Stimulated activated CD4-positive, alpha-beta T cell treated with anti-CD3 and anti-CD28 coated beads, Interleukin-15, amount 100 ng/mL, for 1 hour (primary cell): ENCODE data around the gene WDR90.

Source experiments
- DNase-seq, 2 donors: peaks; one replicate each; pipeline ENCODE4 v3.0.0-alpha.2; 2020; ENCODE audit warnings: low read depth in 1 of 2, low spot score in 1 of 2

Gene WDR90

DNA sequence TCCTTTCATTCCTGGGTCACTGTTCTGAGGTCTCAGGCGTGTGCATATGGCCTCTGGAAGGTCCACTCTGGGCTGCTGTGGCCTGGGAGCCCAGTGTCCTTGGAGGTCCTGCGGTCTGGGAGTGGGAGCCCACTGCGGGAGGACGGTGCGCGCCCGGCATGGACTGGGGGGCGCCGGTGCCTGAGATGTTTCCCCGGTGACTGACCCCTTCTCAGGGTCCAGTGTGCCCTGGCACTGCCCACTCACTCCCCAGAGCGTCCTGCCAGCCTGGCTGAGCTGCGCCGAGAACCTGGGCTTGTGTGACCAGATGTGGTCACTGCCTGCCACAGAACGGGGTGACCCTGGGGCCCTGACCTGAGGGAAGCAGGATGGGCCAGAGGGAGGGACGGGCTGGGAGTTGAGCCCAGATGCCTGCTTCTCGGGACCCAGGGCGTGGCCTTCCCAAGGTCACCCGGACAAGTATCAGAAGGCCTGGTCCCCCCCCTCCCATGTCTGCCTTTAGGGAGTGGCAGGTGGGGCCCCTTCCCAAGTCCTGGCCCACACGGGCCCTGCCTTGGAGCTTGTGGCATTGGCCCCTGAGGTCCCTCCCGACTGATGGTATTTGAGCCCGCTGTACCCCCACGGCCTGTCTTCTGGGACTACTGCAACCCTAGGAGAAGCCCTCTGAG lies 25.2 kb downstream of the WDR90 start:
- no peak for DNase-seq

DNA sequence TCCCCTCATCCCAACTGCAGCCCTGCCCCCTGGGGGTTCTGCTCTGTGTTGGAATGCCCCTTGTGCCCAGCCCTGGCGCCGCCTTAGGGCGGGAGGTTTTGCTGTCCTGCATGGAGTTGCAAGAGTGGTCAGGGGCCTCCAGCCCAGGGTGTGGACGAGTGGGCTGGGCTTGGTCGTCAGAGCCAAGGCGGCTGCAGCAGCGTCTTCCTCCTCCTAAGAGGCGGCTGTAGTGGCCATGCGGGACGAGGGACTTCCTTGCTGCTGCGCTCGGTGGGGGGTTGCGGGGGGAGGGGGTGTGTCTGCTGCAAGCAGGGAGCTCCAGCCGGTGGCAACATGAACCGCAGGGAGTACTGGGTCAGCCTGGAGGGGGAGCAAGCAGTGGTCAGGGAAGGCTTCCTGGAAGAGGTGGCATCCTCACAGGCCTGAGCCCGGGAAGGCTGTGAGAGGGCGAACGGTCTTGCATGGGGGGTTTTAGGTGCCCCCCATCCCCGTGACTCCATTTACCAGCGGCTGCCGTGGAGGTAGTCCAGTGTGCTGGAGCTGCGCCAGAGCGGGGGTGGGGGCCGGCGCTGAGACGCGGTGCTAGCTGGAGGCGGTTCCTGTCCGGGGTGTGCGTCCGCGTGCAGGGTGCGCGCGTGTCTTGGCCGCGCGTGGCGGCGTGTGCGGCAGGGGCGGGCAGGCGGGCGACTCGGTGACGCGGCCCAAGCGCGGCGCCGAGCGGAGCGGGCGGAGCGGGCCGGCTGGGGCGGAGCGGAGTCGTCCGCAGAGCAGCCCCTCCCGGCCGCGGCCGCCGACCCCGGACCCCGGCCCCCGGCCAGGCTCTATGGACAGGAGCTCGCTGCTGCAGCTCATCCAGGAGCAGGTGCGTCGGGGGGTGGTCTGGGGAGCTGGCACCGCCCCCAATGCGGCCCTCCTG lies 26.1 kb downstream of the WDR90 start, which contains the start of gene RHBDL1:
Gene RHBDL1, plus strand, starts transcription at position 704 of the 916 bp plus-strand sequence. Its CDS starts 120 bp downstream, at position 824.
- no peak for DNase-seq

DNA sequence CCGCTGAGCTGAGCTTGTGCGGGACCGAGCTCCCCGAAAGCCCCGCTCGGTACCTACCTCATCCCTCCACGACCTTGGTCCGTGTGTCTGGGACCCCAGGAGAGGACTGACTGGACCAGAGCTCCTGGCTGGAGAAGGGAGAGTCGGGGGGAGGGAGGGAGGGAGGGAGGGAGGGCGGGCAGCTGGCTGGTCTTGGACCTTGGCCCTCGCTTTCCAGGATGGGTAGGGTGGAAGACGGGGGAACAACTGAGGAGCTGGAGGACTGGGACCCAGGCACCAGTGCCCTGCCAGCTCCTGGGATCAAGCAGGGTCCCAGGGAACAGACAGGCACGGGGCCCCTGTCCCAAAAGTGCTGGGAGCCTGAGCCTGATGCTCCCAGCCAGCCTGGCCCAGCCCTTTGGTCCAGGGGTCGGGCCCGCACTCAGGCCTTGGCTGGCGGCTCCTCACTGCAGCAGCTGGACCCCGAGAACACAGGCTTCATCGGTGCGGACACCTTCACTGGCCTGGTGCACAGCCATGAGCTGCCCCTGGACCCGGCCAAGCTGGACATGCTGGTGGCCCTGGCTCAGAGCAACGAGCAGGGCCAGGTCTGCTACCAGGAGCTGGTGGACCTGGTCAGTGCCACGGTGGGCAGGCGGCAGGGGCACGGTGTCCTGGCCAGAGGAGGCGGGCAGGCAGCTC lies 26.9 kb downstream of the WDR90 start:
- no peak for DNase-seq

DNA sequence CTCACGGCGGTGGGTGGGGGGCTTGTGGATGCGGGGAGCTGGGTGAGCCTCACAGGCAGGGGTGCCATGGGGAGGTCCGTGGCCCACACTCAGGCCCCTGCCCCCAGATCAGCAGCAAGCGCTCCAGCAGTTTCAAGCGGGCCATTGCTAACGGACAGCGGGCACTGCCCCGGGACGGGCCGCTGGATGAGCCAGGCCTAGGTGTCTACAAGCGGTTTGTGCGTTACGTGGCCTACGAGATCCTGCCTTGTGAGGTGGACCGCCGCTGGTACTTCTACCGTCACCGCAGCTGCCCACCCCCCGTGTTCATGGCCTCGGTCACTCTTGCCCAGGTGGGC lies 27.4 kb downstream of the WDR90 start:
- no peak for DNase-seq

DNA sequence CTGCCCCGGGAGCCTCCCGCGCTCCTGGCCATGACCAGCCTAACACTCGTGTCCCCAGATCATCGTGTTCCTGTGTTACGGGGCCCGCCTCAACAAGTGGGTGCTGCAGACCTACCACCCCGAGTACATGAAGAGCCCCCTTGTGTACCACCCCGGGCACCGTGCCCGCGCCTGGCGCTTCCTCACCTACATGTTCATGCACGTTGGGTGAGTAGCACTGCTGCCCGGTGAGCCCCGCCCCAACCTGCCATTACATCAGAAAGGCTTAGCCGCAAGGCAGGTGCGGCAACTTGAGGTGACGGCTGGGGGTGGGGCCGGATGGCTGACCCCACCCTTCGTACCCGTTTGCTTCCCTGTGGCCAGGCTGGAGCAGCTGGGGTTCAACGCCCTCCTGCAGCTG lies 27.7 kb downstream of the WDR90 start:
- DNase-seq = no peak

DNA sequence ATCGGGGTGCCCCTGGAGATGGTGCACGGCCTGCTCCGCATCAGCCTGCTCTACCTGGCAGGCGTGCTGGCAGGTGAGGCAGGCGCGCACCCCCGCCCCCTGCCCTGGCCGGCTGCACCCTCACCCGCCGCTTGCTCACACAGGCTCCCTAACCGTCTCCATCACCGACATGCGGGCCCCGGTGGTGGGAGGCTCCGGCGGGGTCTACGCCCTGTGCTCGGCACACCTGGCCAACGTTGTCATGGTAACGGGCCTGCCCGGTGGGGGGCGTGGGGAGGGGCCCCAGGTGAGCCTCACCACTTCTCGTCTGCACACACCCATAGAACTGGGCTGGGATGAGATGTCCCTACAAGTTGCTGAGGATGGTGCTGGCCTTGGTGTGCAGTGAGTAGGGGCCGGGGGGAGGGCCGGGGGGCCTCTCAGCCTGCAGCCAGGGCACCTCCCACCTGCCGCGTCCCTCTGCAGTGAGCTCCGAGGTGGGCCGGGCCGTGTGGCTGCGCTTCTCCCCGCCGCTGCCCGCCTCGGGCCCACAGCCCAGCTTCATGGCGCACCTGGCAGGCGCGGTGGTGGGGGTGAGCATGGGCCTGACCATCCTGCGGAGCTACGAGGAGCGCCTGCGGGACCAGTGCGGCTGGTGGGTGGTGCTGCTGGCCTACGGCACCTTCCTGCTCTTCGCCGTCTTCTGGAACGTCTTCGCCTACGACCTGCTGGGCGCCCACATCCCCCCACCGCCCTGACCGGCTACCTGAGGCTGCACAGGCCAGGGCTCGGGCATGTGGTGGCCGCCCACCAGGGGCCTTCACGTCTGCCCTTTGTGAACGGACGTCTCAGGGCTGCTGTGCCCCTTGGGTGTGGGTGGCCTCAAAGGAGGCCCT lies 28.4 kb downstream of the WDR90 start:
- no peak for DNase-seq

GRCh38 chr16:678209-678857 lies 29.2 kb downstream of the WDR90 start:
- DNase-seq = no peak

DNA sequence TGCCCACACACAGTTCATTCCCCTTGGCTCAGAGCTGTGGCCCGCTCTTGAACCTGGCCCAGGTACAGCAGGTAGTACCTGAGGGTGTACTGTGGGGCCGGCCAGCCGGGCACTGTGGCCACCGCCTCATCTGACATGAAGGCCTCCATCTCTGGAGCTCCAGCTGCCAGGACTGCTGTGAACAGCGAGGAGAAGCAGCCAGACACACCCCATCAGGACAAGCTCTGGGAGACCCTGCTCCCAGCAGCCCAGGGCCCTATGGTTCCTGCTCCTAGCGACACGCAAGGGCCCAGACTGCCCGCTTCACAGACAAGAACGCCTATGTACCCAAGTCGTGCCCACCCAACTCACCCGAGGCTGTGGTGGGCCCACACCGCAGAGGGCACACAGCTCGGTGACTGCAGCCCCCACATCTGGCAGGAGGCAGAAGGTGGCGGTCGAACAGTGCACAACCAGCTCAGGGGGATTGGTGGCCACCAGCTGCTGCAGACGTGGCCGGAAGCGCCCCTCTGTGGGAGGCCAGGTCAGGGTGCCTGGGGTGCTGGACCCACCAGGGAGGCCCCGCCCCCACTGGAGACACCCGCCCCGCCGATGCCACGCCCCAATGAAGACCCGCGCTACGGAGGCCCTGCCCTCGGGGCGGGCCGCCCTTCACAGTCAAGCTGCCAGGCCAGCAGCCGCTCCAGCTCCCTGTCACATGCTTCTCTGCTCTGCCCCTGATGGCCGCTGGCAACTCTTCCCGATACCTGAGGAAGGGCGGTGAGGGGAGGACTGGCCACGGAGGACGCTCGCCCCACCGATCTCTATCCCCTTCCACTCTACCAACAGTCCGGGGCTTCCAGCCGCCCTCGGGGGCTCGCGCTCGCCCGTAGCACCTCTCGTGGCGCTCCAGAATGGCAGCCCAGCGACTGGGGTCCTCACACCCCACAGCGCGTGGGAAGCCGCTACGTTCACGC lies 30.0 kb downstream of the WDR90 start:
- peak in 1 of 2 donors; percentile 32 for DNase-seq

- DNase-seq = peak; percentile 79 to 85
Measured at GRCh38 chr16:679814-680624, 30.9 kb downstream of the WDR90 start, which contains the start of gene STUB1. TSS of gene STUB1 (plus strand) at chr16:680410. CDS start at chr16:680526, 116 bp downstream.

DNA sequence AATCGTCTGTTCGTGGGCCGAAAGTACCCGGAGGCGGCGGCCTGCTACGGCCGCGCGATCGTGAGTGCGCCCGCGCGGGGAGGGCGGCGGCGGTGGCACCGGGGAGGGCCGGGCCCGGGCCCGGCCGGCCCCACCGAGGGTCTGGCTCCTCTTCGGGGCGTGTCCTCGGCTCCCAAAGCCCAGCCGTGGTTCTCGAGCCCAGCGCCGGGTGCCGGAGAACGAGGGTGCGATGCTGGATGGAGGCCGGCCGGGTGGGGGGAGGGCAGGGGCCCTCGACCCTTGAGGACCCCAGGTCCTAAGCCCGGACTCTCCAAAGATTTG lies 31.4 kb downstream of the WDR90 start:
- no peak for DNase-seq

GRCh38 chr16:680967-681745 lies 32.0 kb downstream of the WDR90 start:
- no peak for DNase-seq

DNA sequence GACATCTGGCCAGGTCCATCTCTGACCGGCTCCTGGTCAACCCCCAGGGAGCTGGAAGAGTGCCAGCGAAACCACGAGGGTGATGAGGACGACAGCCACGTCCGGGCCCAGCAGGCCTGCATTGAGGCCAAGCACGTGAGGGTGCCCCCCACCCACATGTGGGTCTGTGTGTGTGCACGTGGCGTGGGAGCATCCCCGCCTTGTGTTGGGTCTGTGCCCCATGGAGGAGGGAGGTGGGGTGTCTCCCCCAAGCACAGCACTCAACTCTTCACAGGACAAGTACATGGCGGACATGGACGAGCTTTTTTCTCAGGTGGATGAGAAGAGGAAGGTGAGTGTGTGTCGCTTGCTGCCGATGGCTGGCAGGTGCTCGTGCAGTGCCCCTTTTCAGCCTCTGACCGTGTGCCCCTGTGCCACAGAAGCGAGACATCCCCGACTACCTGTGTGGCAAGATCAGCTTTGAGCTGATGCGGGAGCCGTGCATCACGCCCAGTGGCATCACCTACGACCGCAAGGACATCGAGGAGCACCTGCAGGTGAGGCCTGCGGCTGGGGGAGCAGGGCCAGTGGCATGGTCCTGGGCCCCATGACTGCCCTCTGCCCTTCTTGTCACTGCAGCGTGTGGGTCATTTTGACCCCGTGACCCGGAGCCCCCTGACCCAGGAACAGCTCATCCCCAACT lies 32.7 kb downstream of the WDR90 start:
- DNase-seq = no peak

- DNase-seq = no peak
Measured at GRCh38 chr16:682493-683395, 33.6 kb downstream of the WDR90 start.

DNA sequence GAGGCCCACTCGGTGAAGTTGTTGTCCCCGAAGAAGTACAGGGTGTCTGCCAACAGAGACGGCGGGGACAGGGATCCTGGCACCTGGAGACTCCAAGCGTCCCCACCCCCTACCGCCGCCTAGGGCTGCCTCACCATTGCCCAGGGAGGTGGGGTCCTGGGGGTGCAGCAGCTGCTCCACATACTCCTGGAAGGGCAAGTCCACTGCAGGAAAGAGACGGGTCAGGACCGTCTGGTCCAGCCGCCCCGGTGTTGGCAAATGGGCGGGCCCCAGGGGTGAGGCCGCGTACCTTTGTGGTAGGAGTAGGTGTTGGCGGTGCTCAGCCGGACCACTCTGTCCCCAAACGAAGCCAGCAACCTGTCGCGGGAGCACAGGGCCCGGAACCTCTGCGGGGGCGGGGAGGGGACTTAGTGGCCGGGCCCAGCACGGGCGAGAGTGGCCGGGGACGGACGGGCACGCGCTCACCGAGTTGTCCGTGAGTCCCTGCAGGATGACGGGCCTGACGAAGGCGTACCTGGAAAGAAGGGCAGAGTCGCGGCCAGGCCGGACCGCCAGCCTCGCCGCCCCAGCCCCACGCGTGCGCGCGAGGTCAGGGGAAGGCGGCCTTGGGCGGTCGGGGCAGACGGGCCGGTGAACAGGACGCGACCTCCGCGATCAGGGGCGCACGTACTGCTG lies 34.4 kb downstream of the WDR90 start:
- DNase-seq = no peak

GRCh38 chr16:684071-684794 lies 35.1 kb downstream of the WDR90 start, which contains the start of gene JMJD8:
TSS of gene JMJD8 (minus strand) at chr16:684334. CDS start at chr16:684319, 15 bp downstream.
- DNase-seq = peak; percentile 92 to 97
